Limb (tissue), 2 donors: ENCODE results near the gene ACSL1.

ENCODE experiments used
- DNase-seq, 2 donors: peaks; one replicate each; pipeline ENCODE4 v3.0.0-alpha.2; 2016; ENCODE audit errors: extremely low spot score in 2 of 2

Gene ACSL1

GRCh38 chr4:184811526-184812198, 14.1 kb downstream of the ACSL1 start:
- DNase-seq: no peak

- no peak for DNase-seq
Observed at GRCh38 chr4:184810720-184811119, 15.0 kb downstream of the ACSL1 start.

GRCh38 chr4:184808713-184809050, 17.1 kb downstream of the ACSL1 start:
- no peak for DNase-seq

GRCh38 chr4:184807797-184808712, 17.7 kb downstream of the ACSL1 start:
- peak in 1 of 2 donors; percentile 47 for DNase-seq

GRCh38 chr4:184807256-184807655, 18.5 kb downstream of the ACSL1 start:
- no peak for DNase-seq

GRCh38 chr4:184806711-184807110, 19.1 kb downstream of the ACSL1 start:
- DNase-seq: no peak

GRCh38 chr4:184806229-184806550, 19.6 kb downstream of the ACSL1 start:
- no peak for DNase-seq

GRCh38 chr4:184805462-184806228, 20.1 kb downstream of the ACSL1 start:
- no peak for DNase-seq

GRCh38 chr4:184804621-184805020, 21.1 kb downstream of the ACSL1 start:
- DNase-seq: no peak

GRCh38 chr4:184803874-184804273, 21.9 kb downstream of the ACSL1 start:
- DNase-seq: no peak

- no peak for DNase-seq
Observed at GRCh38 chr4:184803133-184803532, 22.6 kb downstream of the ACSL1 start.

GRCh38 chr4:184802697-184803015, 23.1 kb downstream of the ACSL1 start:
- no peak for DNase-seq

GRCh38 chr4:184801781-184802696, 23.7 kb downstream of the ACSL1 start:
- DNase-seq: peak in 1 of 2 donors; percentile 56

- no peak for DNase-seq
Observed at GRCh38 chr4:184798504-184798903, 27.3 kb downstream of the ACSL1 start.

- DNase-seq: no peak
Observed at GRCh38 chr4:184796906-184797305, 28.9 kb downstream of the ACSL1 start.

- DNase-seq: no peak
Observed at GRCh38 chr4:184795214-184795844, 30.4 kb downstream of the ACSL1 start.

- DNase-seq: no peak
Observed at GRCh38 chr4:184794470-184794869, 31.3 kb downstream of the ACSL1 start.

GRCh38 chr4:184793735-184794355, 31.9 kb downstream of the ACSL1 start:
- DNase-seq: no peak

GRCh38 chr4:184792950-184793555, 32.7 kb downstream of the ACSL1 start:
- no peak for DNase-seq

- no peak for DNase-seq
Observed at GRCh38 chr4:184792334-184792733, 33.4 kb downstream of the ACSL1 start.
